ENCODE measurements around the gene TMEM11.

DNA sequence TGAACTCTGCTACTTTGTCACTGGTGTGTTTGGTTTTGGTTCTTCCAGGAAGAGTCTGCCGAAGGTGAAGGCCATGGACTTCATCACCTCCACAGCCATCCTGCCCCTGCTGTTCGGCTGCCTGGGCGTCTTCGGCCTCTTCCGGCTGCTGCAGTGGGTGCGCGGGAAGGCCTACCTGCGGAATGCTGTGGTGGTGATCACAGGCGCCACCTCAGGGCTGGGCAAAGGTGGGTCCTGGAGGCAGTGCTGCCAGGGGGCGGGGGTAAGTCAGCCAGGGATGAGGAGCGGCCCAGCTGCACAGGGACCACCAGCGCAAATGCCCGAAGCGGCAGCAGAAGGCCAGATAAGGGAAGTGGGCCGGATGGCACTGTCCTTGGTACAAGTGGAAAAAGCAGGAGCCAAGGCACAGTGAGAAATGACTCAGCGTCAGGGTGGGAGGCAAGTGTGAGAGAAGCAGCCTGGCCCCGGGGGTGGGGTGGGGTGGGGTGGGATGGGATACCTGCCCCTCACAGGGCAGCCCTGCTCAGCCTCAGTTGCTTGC, 41.9 kb downstream of the TMEM11 start:
- TF ChIP-seq, protein P1, sequence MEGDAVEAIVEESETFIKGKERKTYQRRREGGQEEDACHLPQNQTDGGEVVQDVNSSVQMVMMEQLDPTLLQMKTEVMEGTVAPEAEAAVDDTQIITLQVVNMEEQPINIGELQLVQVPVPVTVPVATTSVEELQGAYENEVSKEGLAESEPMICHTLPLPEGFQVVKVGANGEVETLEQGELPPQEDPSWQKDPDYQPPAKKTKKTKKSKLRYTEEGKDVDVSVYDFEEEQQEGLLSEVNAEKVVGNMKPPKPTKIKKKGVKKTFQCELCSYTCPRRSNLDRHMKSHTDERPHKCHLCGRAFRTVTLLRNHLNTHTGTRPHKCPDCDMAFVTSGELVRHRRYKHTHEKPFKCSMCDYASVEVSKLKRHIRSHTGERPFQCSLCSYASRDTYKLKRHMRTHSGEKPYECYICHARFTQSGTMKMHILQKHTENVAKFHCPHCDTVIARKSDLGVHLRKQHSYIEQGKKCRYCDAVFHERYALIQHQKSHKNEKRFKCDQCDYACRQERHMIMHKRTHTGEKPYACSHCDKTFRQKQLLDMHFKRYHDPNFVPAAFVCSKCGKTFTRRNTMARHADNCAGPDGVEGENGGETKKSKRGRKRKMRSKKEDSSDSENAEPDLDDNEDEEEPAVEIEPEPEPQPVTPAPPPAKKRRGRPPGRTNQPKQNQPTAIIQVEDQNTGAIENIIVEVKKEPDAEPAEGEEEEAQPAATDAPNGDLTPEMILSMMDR (IDR thresholded peaks at IDR 0.05): no peak
- no peak for TF ChIP-seq EP300 (IDR thresholded peaks at IDR 0.05)
